LHCN-M2 (cell line): ENCODE data around the gene MTHFSD. TPM values are rescaled to one million over a fixed set of nuclear protein-coding genes. Genes with fewer than 3 reads are reported as not detected.
A peak's percentile ranks its signal among the peaks of the same experiment; 100 is the strongest.

Experiments used
- DNase-seq: peaks from one replicate; pipeline ENCODE4 v3.0.0-alpha.2; 2012; ENCODE audit warnings: low read depth
- total RNA-seq: library from RNA; depleted of rRNA; stranded (reverse); fragments of >200 nt; gene quantifications from 2 replicates; pipeline ENCODE4 v1.2.3, GENCODE V29; 2014

Gene MTHFSD
- total RNA-seq, 1 experiment from 2014 or later = 15.0 TPM

- DNase-seq = no peak
These were observed 29.1 kb upstream of the MTHFSD start for GRCh38 chr16:86584071-86584685.

- DNase-seq = no peak
These were observed 26.4 kb upstream of the MTHFSD start for GRCh38 chr16:86581458-86581857.

GRCh38 chr16:86580791-86581170, 25.7 kb upstream of the MTHFSD start:
- no peak for DNase-seq

DNA sequence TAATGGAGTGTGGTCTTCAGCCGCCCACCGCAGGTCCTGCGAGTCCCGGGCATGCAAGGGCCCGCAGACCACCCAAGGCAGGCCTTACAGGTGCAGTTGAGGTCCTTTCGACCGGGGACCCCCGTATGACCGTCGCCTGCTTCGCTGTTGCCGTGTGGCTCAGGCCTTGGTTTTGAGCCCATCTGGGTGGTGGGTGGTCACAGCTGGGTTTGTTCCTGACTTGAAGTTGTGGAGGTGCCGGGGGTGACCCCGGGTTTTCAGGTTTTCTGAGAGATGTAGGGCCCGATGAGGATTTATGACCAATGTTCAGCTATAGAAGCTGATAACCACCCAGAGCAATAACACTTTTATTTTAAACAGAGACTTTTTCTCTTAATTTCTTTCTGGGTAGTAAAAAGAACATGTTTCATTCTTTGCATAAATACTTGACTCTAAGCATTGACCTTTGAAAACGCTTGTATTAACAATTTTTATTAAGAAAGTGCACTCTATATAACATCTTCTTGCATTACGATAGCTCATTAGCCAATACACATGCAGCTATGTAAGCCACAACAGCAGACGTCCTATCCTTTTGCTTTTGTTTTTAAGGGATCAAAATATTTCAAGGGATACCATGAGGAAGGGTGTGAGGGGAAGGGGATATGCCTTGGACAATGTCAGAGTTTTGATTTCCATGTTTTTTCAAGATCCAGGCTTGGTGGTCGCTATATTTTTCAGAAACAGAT, 25.2 kb upstream of the MTHFSD start:
- DNase-seq = no peak

DNA sequence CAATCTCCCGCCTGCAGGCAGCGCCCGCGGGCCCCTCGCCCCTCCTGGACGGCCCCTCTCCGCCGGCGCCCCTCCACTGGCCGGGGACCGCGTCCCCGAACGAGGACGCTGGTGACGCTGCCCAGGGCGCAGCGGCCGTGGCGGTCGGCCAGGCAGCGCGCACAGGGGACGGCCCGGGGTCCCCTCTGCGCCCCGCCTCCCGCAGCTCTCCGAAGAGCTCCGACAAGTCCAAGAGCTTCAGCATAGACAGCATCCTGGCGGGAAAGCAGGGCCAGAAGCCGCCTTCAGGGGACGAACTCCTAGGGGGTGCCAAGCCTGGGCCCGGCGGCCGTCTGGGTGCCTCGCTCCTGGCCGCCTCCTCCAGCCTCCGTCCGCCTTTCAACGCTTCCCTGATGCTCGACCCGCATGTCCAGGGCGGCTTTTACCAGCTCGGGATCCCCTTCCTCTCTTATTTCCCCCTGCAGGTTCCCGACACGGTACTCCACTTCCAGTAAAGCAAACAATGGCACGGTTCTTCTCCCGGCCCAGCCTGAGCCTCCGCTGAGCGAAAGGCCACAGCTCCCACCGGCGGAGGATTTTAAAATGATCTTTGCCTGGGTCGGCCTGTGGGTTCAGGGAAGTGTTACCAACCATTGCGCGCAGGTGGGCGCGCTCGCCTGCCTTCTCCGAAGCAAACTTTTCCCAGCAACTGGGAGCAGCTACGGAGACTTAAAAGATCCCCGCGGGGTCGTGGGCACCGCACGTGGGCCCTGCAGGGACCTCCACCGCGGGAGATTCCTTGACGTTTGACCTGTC, 24.4 kb upstream of the MTHFSD start:
- DNase-seq = no peak

DNA sequence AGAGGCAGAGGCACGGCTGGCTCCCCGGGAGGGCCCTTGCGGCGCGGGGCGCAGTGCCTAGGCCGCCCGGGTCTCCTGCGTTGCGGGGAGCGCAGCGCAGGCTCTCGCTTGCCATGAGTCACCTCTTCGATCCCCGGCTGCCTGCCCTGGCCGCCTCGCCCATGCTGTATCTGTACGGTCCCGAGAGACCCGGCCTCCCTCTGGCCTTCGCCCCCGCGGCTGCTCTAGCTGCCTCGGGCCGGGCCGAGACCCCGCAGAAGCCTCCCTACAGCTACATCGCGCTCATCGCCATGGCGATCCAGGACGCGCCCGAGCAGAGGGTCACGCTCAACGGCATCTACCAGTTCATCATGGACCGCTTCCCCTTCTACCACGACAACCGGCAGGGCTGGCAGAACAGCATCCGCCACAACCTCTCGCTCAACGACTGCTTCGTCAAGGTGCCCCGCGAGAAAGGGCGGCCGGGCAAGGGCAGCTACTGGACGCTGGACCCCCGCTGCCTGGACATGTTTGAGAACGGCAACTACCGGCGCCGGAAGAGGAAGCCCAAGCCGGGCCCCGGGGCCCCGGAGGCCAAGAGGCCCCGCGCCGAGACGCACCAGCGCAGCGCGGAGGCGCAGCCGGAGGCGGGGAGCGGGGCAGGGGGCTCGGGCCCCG, 23.7 kb upstream of the MTHFSD start:
- DNase-seq = no peak

GRCh38 chr16:86578061-86578599, 23.1 kb upstream of the MTHFSD start, which contains the start of gene FOXL1:
Gene FOXL1, plus strand, starts transcription at chr16:86578549. Its CDS starts 175 bp downstream, at chr16:86578724.
- no peak for DNase-seq

- DNase-seq = no peak
These were observed 22.4 kb upstream of the MTHFSD start for GRCh38 chr16:86577314-86577971.

DNA sequence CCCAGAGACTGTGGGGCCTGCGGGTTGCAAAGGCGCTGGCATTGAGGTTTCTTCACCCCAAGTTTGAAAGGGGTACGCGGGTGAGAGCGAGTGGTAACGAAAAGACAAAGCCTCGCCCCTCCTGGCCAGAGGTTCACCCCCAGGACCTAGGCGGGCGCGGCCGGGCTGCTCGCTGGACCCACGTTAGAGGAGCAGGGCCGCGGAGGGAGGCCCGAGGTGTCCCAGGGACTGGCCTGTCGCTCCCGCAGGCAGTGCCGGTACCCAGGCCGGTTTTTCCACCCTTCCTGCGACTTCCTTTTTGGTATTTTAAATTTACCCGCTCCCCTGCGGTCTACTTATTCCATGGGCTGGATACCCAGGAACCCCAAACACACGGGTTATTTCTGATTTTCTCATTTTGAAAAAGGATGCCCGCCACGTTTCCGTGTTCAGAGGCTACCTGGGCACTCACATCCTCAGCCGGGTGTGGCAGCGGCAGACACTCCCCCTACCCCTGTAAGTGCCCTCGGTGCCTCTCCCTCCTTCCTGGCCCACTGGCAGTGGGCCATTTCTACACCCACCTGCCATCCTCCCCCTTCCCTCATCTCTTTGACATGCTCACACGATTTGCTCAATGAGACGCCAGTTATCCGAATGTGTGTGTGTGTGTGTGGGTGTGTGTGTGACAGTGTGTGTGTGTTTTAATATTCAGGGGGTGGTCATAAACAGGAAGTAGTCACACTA, 21.7 kb upstream of the MTHFSD start:
- DNase-seq = no peak

DNA sequence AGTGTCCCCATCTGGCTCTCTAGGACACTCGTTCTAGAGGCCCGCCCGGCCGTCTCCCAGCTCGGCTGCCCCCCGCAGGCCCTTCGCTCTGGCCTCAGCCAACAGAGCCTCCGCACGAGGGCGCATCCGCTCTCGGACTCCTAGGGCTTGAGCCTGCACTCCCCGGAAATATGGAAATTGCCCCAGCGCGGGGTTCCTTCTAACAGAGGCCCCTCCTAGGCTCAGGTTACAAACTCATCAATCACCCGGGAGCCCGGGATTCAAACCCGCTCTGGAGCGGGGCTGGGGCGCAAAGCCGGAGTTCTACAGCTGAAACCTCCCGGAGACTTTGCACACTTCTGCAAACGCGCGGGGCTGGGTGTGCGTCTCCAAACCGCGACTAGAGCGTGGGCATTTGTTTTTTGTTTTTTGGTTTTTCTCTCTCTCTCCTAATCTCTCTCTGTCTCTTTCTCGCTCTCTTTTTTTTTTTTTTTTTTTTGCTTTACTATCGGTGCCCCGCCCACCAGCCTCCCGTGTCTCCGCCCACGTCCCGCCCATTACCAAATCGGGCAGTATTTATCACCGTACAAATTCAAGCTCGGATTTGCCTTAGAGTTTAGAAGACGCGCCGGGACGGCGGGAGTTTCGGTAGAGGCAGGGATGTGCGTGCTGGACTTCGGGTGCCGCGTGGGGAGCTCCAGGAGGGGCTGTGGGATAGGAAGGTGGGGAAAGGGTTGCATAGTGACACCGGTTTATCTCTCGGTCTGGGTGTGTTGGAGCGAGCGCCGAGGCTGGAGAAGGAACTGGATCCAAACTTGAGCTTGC, 20.9 kb upstream of the MTHFSD start:
- peak; percentile 93 for DNase-seq

DNA sequence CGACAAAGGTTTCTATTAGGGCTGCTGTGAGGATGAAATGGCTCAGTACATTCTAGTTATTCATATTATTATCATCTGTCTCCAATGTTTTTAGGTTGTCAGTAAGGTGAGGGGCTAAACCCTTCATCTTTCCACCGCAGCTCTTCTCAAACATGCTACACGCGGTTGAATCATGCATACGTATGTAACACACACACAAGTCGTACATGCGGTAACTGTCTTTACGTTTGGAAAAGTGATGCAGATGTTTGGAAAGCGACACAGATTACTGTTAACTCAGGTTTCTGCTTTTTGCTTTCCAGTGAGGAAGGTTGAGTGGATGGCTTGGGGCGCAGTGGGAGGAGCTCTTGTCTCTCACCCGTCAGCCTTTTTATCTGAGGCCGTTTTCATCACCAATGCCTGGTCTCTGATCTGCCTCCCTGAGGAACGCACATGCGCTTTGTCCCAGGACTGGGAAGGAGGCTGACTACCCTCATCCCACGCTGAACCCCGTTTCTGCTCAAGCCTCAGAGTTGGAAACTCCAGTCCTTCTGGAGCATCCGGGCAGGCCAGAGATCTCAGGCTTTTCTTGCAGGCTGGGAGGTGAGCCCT, 20.2 kb upstream of the MTHFSD start:
- no peak for DNase-seq

DNA sequence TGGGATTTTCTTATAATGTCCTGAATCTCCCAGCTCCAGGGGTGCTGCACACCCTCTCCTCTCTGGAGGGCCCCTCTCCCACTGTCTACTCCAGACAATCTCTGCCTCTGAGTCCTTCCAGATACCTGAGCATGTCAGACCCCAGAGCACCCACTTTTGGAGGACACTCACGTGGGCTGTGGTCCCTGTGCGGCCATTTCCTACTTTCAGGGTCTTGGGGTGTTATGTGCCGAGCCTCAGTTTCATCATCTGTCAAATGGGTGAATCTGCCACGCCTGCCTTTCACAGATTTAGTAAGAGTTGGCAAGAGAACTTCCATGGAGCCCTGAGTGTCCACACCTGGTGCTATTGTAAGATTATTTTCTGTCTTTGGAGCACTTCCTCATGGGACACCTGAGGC, 19.6 kb upstream of the MTHFSD start:
- no peak for DNase-seq

DNA sequence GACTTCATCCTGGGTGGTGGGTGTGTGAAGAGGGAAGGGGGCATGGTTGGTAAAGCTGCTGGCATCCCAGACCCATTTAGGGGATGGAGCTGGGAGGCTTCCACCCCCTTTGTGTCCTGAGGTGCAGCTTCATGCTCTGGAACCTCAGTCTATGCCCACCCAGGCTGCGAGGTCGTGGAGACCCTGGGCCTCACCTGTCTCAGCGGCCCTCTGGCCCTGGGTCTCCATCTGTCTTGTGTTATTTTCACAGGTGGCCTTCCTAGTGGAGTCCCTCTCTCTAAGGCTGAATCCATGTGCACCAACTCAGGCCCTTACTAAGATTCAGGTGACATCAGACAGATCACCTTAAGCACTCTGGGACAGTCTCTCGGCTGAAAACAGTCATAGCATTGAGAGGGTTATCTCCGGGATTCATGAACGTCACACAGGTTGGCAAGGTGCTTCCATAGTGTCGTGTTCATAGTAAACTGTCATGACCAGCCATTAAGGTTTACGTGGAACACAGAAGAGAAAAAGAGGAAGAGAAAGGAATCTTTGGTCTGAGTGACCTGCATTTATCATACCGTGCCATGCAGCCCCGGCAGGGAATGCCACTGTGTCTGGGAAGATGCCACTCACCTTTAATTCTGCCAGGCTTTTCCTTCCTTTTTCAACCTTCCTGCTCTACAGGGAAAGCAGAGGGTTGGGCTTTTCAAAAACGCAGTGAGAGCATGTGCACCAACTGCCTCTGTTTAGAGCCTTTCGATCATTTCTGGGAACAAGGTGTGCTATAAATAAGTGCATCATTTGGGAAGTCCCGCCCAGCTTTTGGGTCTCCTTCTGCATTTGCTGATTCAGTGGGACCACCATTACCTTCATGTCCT, 18.8 kb upstream of the MTHFSD start:
- no peak for DNase-seq

- no peak for DNase-seq
These were observed 18.2 kb upstream of the MTHFSD start for GRCh38 chr16:86573215-86573614.

DNA sequence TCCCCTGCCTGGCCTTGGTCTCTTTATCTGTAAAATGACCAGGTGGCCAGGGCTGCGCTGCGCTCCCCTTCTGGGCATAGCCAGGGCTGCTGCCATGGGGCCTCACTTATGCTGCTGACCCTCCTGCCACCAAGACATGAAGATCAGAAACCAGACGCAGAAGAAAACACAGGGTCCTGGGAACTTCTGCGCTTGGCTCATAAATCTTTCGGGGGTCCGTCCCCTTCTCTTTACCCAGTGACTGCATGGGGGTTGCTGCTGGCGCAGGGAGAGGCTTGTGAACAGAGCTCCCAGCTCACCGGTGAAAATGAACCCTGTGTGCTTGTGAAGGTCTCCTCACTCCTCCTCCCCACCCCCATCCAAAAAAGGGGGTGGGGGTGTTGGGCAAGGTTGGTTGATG, 17.6 kb upstream of the MTHFSD start:
- DNase-seq = no peak

- DNase-seq = no peak
These were observed 17.0 kb upstream of the MTHFSD start for GRCh38 chr16:86572041-86572521.

- DNase-seq = no peak
These were observed 16.5 kb upstream of the MTHFSD start for GRCh38 chr16:86571530-86571915.
